ENCODE measurements around the gene MICALL1.
"Not testable (repeated sequence)": the region's sequence is repeated elsewhere in the genome, so short reads cannot be mapped to it uniquely, and the experiment has no call there.

Gene MICALL1

GRCh38 chr22:37940698-37941376, 34.7 kb downstream of the MICALL1 start:
- TF ChIP-seq, protein P1, sequence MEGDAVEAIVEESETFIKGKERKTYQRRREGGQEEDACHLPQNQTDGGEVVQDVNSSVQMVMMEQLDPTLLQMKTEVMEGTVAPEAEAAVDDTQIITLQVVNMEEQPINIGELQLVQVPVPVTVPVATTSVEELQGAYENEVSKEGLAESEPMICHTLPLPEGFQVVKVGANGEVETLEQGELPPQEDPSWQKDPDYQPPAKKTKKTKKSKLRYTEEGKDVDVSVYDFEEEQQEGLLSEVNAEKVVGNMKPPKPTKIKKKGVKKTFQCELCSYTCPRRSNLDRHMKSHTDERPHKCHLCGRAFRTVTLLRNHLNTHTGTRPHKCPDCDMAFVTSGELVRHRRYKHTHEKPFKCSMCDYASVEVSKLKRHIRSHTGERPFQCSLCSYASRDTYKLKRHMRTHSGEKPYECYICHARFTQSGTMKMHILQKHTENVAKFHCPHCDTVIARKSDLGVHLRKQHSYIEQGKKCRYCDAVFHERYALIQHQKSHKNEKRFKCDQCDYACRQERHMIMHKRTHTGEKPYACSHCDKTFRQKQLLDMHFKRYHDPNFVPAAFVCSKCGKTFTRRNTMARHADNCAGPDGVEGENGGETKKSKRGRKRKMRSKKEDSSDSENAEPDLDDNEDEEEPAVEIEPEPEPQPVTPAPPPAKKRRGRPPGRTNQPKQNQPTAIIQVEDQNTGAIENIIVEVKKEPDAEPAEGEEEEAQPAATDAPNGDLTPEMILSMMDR (IDR thresholded peaks at IDR 0.05; ENCODE audit: low read depth, low read length) = no peak
- H3K4me3 ChIP-seq (ENCODE audit: low read depth, low read length) = no peak overlapping the region

DNA sequence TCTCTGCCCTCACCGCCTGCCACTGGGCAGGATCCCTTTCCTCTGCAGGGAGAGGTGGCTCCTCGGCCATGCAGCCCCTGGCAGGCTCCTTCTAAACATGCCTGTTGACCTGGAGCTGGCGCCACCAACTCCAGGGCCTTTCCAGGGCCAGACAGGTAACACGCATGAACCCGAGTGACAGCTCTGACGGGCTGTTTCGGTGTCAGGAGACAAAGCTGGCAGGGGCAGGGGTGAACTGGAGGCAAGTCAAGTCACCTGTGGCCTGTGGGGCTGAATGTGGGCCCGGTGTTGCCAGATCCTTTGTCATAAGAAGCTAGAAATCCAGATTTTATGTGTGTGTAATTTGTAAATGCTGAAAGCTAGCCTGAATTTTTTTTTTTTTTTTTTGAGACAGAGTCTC, 36.0 kb downstream of the MICALL1 start:
- no peak overlapping the region for H3K4me3 ChIP-seq (ENCODE audit: low read depth, low read length)
- TF ChIP-seq, protein P1 (IDR thresholded peaks at IDR 0.05; ENCODE audit: low read depth, low read length) = no peak

- TF ChIP-seq, protein P1 (IDR thresholded peaks at IDR 0.05; ENCODE audit: low read depth, low read length) = no peak
- no peak overlapping the region for H3K4me3 ChIP-seq (ENCODE audit: low read depth, low read length)
Measured at GRCh38 chr22:37943136-37943824, 37.2 kb downstream of the MICALL1 start.

DNA sequence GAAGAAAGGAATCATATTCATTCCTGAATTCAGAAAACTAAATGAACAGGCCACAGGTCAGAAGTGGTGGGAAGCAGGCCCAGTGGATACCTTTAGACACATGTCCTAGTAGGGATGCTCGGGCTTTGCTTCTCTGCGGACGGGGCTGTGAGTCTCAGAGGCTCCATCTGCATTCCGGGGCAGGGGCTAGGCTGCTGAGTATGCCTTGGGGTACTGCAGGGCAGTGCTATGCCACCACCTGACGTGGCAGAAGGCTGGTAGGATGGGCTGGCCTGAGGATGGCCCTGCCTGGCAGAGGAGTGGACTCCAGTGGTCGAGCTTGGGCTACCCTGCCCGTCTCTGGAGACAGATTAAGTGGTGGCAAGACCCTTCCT, 37.7 kb downstream of the MICALL1 start:
- TF ChIP-seq, protein P1 (IDR thresholded peaks at IDR 0.05; ENCODE audit: low read depth, low read length) = no peak
- no peak overlapping the region for H3K4me3 ChIP-seq (ENCODE audit: low read depth, low read length)

- not testable (repeated sequence) for H3K4me3 ChIP-seq (ENCODE audit: low read depth, low read length)
Measured at GRCh38 chr22:37944423-37944822, 38.3 kb downstream of the MICALL1 start.

- not testable (repeated sequence) for H3K4me3 ChIP-seq (ENCODE audit: low read depth, low read length)
Measured at GRCh38 chr22:37947142-37947795, 41.2 kb downstream of the MICALL1 start.

DNA sequence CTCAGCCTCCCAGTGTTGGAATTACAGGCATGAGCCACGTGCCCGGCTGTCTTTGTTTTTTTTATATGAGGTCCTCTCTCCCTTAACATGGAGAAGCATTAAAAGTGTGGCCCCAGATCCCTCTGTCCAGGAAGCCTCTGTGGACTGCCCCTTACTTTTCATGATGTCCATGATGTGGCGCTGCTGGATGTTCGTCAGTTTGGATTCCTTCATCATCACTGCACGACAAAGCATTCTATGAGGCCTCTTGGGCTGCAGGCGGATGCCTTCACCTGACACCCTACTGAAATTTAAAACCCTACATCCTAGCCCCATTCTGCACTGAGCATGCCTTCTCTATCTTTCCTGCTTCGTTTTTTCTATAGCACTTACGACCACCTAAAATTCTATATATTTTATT, 45.2 kb downstream of the MICALL1 start:
- H3K4me3 ChIP-seq (ENCODE audit: low read depth, low read length) = no peak overlapping the region
- TF ChIP-seq, protein P1 (IDR thresholded peaks at IDR 0.05; ENCODE audit: low read depth, low read length) = no peak

DNA sequence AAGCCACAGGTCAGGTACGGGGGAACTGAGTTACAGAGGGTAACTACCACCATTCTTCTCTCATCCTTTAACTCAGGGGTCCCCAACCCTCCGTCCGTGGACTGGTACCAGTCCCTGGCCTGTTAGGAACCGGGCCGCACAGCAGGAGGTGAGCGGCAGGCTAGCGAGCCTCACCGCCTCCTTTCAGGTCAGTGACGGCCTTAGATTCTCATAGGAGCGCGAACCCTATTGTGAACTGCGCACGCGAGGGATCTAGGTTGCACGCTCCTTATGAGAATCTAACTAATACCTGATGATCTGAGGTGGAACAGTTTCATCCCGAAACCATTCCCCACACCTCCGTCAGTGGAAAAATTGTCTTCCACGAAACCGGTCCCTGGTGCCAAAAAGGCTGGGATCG, 46.5 kb downstream of the MICALL1 start:
- H3K4me3 ChIP-seq (ENCODE audit: low read depth, low read length) = peak overlapping the region; percentile 94
